PC-3 (cell line): ENCODE data around the gene CDCA8. TPM values are rescaled to one million over a fixed set of nuclear protein-coding genes. Genes with fewer than 3 reads are reported as not detected.

Source experiments
- ATAC-seq: fragments of 200-7000 bp; cut with Tn5 transposase; 2 replicates; pipeline ENCODE4 v1.9.1; 2020; ENCODE audit warnings: mild to moderate bottlenecking, moderate library complexity
- BruUV-seq: library from RNA; stranded (reverse); fragments of 400-500 nt; replicated peaks from 2 replicates; lab custom pipeline; 2021; lab: Mats Ljungman, UMichigan
- CTCF ChIA-PET: fragments of 300-600 bp; sonication (Branson Sonifier 250); formaldehyde crosslinking; loops from one replicate; lab custom pipeline; 2022; ENCODE audit warnings: antibody characterized with exemption; lab: Charles Lee
- POLR2A ChIA-PET: fragments of 300-600 bp; sonication (Branson Sonifier 250); formaldehyde crosslinking; loops from one replicate; lab custom pipeline; 2022; ENCODE audit warnings: antibody characterized with exemption; ENCODE audit not compliant: unreplicated experiment; lab: Charles Lee
- DNase-seq: peaks from one replicate; pipeline ENCODE4 v3.0.0-alpha.2; 2015
- H2AFZ ChIP-seq: fragments of 300-600 bp; sonication (generic); 2 replicates; pipeline ENCODE4 v1.6.0; 2016; ENCODE audit warnings: antibody characterized with exemption, low read length
- H3F3A ChIP-seq: fragments of 300-600 bp; sonication (generic); one replicate; pipeline ENCODE4 v1.6.0; 2017; ENCODE audit warnings: antibody characterized with exemption, low read length, control low read depth, mild to moderate bottlenecking; ENCODE audit not compliant: unreplicated experiment
- H3K27ac ChIP-seq: fragments of 300-600 bp; sonication (generic); 2 replicates; pipeline ENCODE4 v1.5.1; 2016; ENCODE audit warnings: mild to moderate bottlenecking, low read length
- H3K27me3 ChIP-seq: fragments of 300-600 bp; sonication (generic); 2 replicates; pipeline ENCODE4 v1.6.1; 2016; ENCODE audit warnings: low read length, mixed read lengths
- H3K36me3 ChIP-seq: fragments of 300-600 bp; sonication (generic); 2 replicates; pipeline ENCODE4 v1.6.1; 2016; ENCODE audit warnings: low read depth, mixed run types, low read length, mixed read lengths
- H3K4me1 ChIP-seq: fragments of 300-600 bp; sonication (generic); 2 replicates; pipeline ENCODE4 v1.5.1; 2016; ENCODE audit warnings: low read length; ENCODE audit not compliant: insufficient read depth
- H3K4me2 ChIP-seq: fragments of 300-600 bp; sonication (generic); 2 replicates; pipeline ENCODE4 v1.6.0; 2016; ENCODE audit warnings: low read length
- H3K4me3 ChIP-seq: fragments of 300-600 bp; sonication (generic); 2 replicates; pipeline ENCODE4 v1.5.1; 2016; ENCODE audit warnings: mild to moderate bottlenecking, low read length, mixed read lengths
- H3K79me2 ChIP-seq: fragments of 300-600 bp; sonication (generic); 2 replicates; pipeline ENCODE4 v1.6.1; 2017; ENCODE audit warnings: low read length, mixed read lengths
- H3K9ac ChIP-seq: fragments of 300-600 bp; sonication (generic); 2 replicates; pipeline ENCODE4 v1.6.0; 2016; ENCODE audit warnings: mild to moderate bottlenecking, low read length
- H3K9me2 ChIP-seq: fragments of 300-600 bp; sonication (generic); replicated peaks from 2 replicates; pipeline ENCODE4 v1.6.1; 2016; ENCODE audit warnings: mixed run types, low read length, mixed read lengths
- H3K9me3 ChIP-seq: fragments of 300-600 bp; sonication (generic); 2 replicates; pipeline ENCODE4 v1.6.1; 2016; ENCODE audit warnings: low read length, mixed read lengths
- H4K20me1 ChIP-seq: fragments of 300-600 bp; sonication (generic); 2 replicates; pipeline ENCODE4 v1.6.1; 2016; ENCODE audit warnings: low read length, mixed read lengths
- CTCF ChIP-seq: fragments of 300-600 bp; sonication (generic); conservative IDR thresholded peaks from 2 replicates; pipeline ENCODE4 v1.5.1; 2017; ENCODE audit warnings: antibody characterized with exemption, low read depth, mild to moderate bottlenecking, low read length
- EZH2 ChIP-seq: fragments of 300-600 bp; sonication (generic); IDR thresholded peaks from one replicate; pipeline ENCODE4 v1.6.1; 2017; ENCODE audit warnings: antibody characterized with exemption, mild to moderate bottlenecking, low read length; ENCODE audit not compliant: unreplicated experiment
- EZH2phosphoT487 ChIP-seq: fragments of 300-600 bp; sonication (generic); IDR thresholded peaks from 2 replicates; pipeline ENCODE4 v1.6.1; 2018; ENCODE audit warnings: mild to moderate bottlenecking, antibody characterized with exemption, low read length, borderline replicate concordance
- intact Hi-C: fragments of 100-400 bp; cut with micrococcal nuclease; formaldehyde crosslinking; loops from 2 replicates; pipeline ENCODE4 v1.9.0; 2023
- total RNA-seq: library from RNA; depleted of rRNA; stranded (reverse); fragments of >200 nt; gene quantifications from 2 replicates; pipeline ENCODE4 v1.2.3, GENCODE V29; 2014

The CDCA8 gene
- total RNA-seq, 1 experiment from 2014 or later: 31.8 TPM

DNA sequence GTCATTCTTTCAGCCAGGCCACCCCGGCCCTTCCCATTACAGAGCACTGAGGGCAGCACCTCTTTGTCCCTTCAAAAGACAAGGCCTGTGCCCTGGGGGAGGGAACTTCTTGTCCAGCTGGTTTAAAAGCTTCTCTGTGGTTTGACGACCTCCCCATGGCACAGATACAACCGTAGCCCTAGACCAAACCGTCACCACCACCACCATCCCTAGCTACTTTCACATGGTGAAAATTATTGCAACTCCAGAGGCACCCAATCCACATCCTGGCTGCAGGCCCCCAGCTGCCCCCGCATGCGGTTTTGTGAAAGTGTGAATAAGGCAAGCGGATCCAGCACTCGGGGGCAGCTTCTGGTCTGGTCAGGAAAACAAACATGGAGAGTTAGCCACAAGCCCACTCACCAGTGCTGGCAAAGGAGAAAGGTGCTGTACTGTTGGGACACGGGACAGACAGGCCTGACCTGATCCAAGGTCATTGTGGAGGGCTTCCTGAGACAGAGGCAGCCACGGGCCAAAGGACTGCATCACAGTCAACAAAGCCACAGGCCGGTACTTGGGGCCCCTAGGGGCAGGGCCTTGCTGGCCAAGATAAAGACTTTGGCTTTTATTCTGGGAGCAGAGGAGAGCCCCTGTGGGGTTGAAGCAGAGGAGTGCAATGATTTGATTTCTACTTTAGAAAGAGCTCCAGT is 31.2 kb downstream of the CDCA8 start:
- no TSS peak for BruUV-seq
- H3F3A ChIP-seq: no peaks in the 10 kb centered on the region
- H3K4me2 ChIP-seq: no peak overlapping the region
- ATAC-seq (no peak), DNase-seq (no peak)
- CTCF ChIA-PET: interaction anchor here (0.6 kb wide), 1 partner anchor 48 kb away, joined by 3 read pairs; no protein-coding TSS in a partner anchor
- TF ChIP-seq EZH2phosphoT487: no peak
- TF ChIP-seq EZH2: no peak
- no peak for TF ChIP-seq CTCF
- H3K36me3 ChIP-seq: no peaks in the 10 kb centered on the region
- POLR2A ChIA-PET: no interaction called here
- no peaks in the 10 kb centered on the region for H3K79me2 ChIP-seq
- no peaks in the 10 kb centered on the region for H3K27me3 ChIP-seq
- H2AFZ ChIP-seq: no peak overlapping the region
- no peaks in the 10 kb centered on the region for H3K4me1 ChIP-seq
- H3K9me3 ChIP-seq: no peaks in the 10 kb centered on the region
- H3K4me3 ChIP-seq: no peak overlapping the region
- H4K20me1 ChIP-seq: no peaks in the 10 kb centered on the region
- intact Hi-C loops: no loop called here
- no peak overlapping the region for H3K27ac ChIP-seq
- H3K9me2 ChIP-seq: no peaks in the 10 kb centered on the region
- no peak overlapping the region for H3K9ac ChIP-seq

- TF ChIP-seq CTCF: no peak
- no peak for TF ChIP-seq EZH2
- no peak for TF ChIP-seq EZH2phosphoT487
- BruUV-seq: no TSS peak
- ChIA-PET CTCF (interaction anchor here (0.6 kb wide), 1 partner anchor 47 kb away, joined by 3 read pairs; no protein-coding TSS in a partner anchor), POLR2A (interaction anchor here (0.5 kb wide), 1 partner anchor 83 kb away, joined by 3 read pairs; the partner anchor contains the start of genes C1orf122 and YRDC)
- no peak overlapping the region for H3K4me2 ChIP-seq
- no peak for ATAC-seq
- H4K20me1 ChIP-seq: no peaks in the 10 kb centered on the region
- H3K27me3 ChIP-seq: no peaks in the 10 kb centered on the region
- no peaks in the 10 kb centered on the region for H3K9me2 ChIP-seq
- H3K9me3 ChIP-seq: no peaks in the 10 kb centered on the region
- no peak overlapping the region for H3K9ac ChIP-seq
- no peaks in the 10 kb centered on the region for H3K36me3 ChIP-seq
- H3F3A ChIP-seq: no peaks in the 10 kb centered on the region
- H3K79me2 ChIP-seq: no peaks in the 10 kb centered on the region
- no peaks in the 10 kb centered on the region for H3K4me1 ChIP-seq
- no peak for DNase-seq
- H3K4me3 ChIP-seq: no peak overlapping the region
- intact Hi-C loops: no loop called here
- no peak overlapping the region for H2AFZ ChIP-seq
- H3K27ac ChIP-seq: no peak overlapping the region
Observed at GRCh38 chr1:37724575-37724974, 32.3 kb downstream of the CDCA8 start.
